Neuronal stem cell (in vitro differentiated cells): ENCODE results near the gene CDK18.

Experiments
- DNase-seq: peaks from one replicate; pipeline ENCODE4 v3.0.0-alpha.2; 2013; ENCODE audit warnings: low spot score
- H2AFZ ChIP-seq: one replicate; pipeline ENCODE4 v1.6.1; 2013; ENCODE audit warnings: mild to moderate bottlenecking, low read length, inconsistent platforms
- H2AK5ac ChIP-seq: 2 replicates; pipeline ENCODE4 v1.6.1; 2013; ENCODE audit warnings: low read depth, mild to moderate bottlenecking, inconsistent platforms, low read length, moderate library complexity, mixed read lengths
- H2BK120ac ChIP-seq: 2 replicates; pipeline ENCODE4 v1.6.1; 2013; ENCODE audit warnings: low read depth, mild to moderate bottlenecking, inconsistent platforms, low read length, moderate library complexity, mixed read lengths
- H2BK12ac ChIP-seq: one replicate; pipeline ENCODE4 v1.6.1; 2013; ENCODE audit warnings: low read length, inconsistent platforms
- H2BK15ac ChIP-seq: 2 replicates; pipeline ENCODE4 v1.6.1; 2013; ENCODE audit warnings: mild to moderate bottlenecking, low read length, inconsistent platforms, mixed read lengths
- H2BK5ac ChIP-seq: one replicate; pipeline ENCODE4 v1.6.1; 2013; ENCODE audit warnings: inconsistent platforms, mild to moderate bottlenecking, low read length, moderate library complexity
- H3K14ac ChIP-seq: one replicate; pipeline ENCODE4 v1.6.1; 2013; ENCODE audit warnings: low read length, inconsistent platforms
- H3K18ac ChIP-seq: 2 replicates; pipeline ENCODE4 v1.6.1; 2013; ENCODE audit warnings: low read length, inconsistent platforms
- H3K23ac ChIP-seq: 2 replicates; pipeline ENCODE4 v1.6.1; 2013; ENCODE audit warnings: low read depth, mild to moderate bottlenecking, mixed read lengths, low read length, inconsistent platforms; ENCODE audit not compliant: poor library complexity
- H3K27ac ChIP-seq: replicated peaks from 3 replicates; pipeline ENCODE4 v1.5.1; 2013; ENCODE audit warnings: low read length, inconsistent platforms
- H3K27me3 ChIP-seq, 3 experiments: 2 replicates each; pipeline ENCODE4 v1.6.1; 2013; ENCODE audit warnings: low read length in 3 of 3, mild to moderate bottlenecking in 2 of 3, inconsistent platforms in 1 of 3, low read depth in 1 of 3, mixed read lengths in 1 of 3, moderate library complexity in 1 of 3; ENCODE audit not compliant: control insufficient read depth in 3 of 3, insufficient read depth in 3 of 3
- H3K36me3 ChIP-seq, 2 donors: replicated peaks in 1 of 2; 2 replicates each; pipeline ENCODE4 v1.6.1; 2013; ENCODE audit warnings: low read length in 2 of 2; ENCODE audit not compliant: control insufficient read depth in 2 of 2, insufficient read depth in 2 of 2
- H3K4ac ChIP-seq: 2 replicates; pipeline ENCODE4 v1.6.1; 2013; ENCODE audit warnings: inconsistent platforms, mild to moderate bottlenecking, low read length, moderate library complexity
- H3K4me1 ChIP-seq, 2 donors: 1 replicate in 1 of 2; 2 replicates in 1 of 2; pipeline ENCODE4 v1.6.1; 2013; ENCODE audit warnings: low read length in 2 of 2, low read depth in 1 of 2; ENCODE audit not compliant: control insufficient read depth in 2 of 2, insufficient read depth in 1 of 2
- H3K4me2 ChIP-seq: one replicate; pipeline ENCODE4 v1.6.1; 2013; ENCODE audit warnings: mild to moderate bottlenecking, low read length, inconsistent platforms; ENCODE audit not compliant: insufficient read depth, poor library complexity, severe bottlenecking
- H3K4me3 ChIP-seq, 2 donors: 2 replicates each; pipeline ENCODE4 v1.5.1; 2013; ENCODE audit warnings: low read length in 2 of 2, mild to moderate bottlenecking in 2 of 2, inconsistent platforms in 1 of 2, moderate library complexity in 1 of 2
- H3K79me1 ChIP-seq: one replicate; pipeline ENCODE4 v1.6.1; 2013; ENCODE audit warnings: low read depth, mild to moderate bottlenecking, inconsistent platforms, low read length, moderate library complexity
- H3K9ac ChIP-seq: one replicate; pipeline ENCODE4 v1.6.1; 2013; ENCODE audit warnings: mild to moderate bottlenecking, low read depth, low read length, inconsistent platforms; ENCODE audit not compliant: poor library complexity
- H3K9me3 ChIP-seq, 2 donors: replicated peaks in 1 of 2; 2 replicates each; pipeline versions ENCODE3 to v1.6.1; 2013; ENCODE audit warnings: low read length in 2 of 2, mild to moderate bottlenecking in 2 of 2, inconsistent platforms in 1 of 2, low read depth in 1 of 2, mixed read lengths in 1 of 2, moderate library complexity in 1 of 2; ENCODE audit not compliant: control insufficient read depth in 2 of 2, insufficient read depth in 1 of 2
- H4K8ac ChIP-seq: one replicate; pipeline ENCODE4 v1.6.1; 2013; ENCODE audit warnings: low read depth, mild to moderate bottlenecking, inconsistent platforms, low read length, moderate library complexity
- H4K91ac ChIP-seq: one replicate; pipeline ENCODE4 v1.6.1; 2013; ENCODE audit warnings: low read length, low read depth, mild to moderate bottlenecking, inconsistent platforms; ENCODE audit not compliant: poor library complexity
- WGBS, 2 donors: extraction: QIAGEN DNeasy Blood & Tissue Kit; methylation state at CpG; one replicate each; pipeline ENCODE4 v1.1.7; 2013; ENCODE audit warnings: missing lambda C conversion rate in 2 of 2, mixed read lengths in 1 of 2; ENCODE audit not compliant: insufficient read length in 2 of 2, insufficient replicate concordance in 1 of 2; ENCODE audit errors: extremely low coverage in 2 of 2; 5-methylcytosine and 5-hydroxymethylcytosine counted together

Gene CDK18

GRCh38 chr1:205570796-205571537 lies 66.5 kb downstream of the CDK18 start:
- Histone ChIP-seq H3K79me1 (peaks cover 1% of the 10 kb centered on the region), H3K4me2 (no peak overlapping the region), H3K14ac (no peak overlapping the region), H2BK120ac (no peak overlapping the region), H3K4me3 (no peak overlapping the region), H3K27ac (no peak overlapping the region), H2BK15ac (no peak overlapping the region), H4K91ac (no peak overlapping the region), H2BK5ac (no peak overlapping the region), H2AK5ac (no peak overlapping the region), H3K23ac (no peak overlapping the region), H3K18ac (no peak overlapping the region), H4K8ac (no peak overlapping the region), H3K9me3 (no peaks in the 10 kb centered on the region), H3K4ac (no peak overlapping the region), H3K4me1 (peaks cover 2 to 7% of the 10 kb centered on the region in 2 donors), H2BK12ac (no peak overlapping the region), H2AFZ (no peak overlapping the region), H3K27me3 (peaks cover 12 to 83% (median 40%) of the 10 kb centered on the region in 3 experiments), H3K9ac (no peak overlapping the region), H3K36me3 (no peaks in the 10 kb centered on the region)
- no CpG with 5 or more reads among the region's 2 CpGs for WGBS, 2 donors
- no peak for DNase-seq

GRCh38 chr1:205571747-205572146 lies 67.3 kb downstream of the CDK18 start:
- no peak overlapping the region for H2BK120ac ChIP-seq
- no peak overlapping the region for H3K27ac ChIP-seq
- H3K9ac ChIP-seq = no peak overlapping the region
- H2BK15ac ChIP-seq = no peak overlapping the region
- H3K4ac ChIP-seq = no peak overlapping the region
- no peak overlapping the region for H4K8ac ChIP-seq
- no peak overlapping the region for H2AK5ac ChIP-seq
- no peak overlapping the region for H3K4me3 ChIP-seq
- H3K18ac ChIP-seq = no peak overlapping the region
- H3K79me1 ChIP-seq = peaks cover 1% of the 10 kb centered on the region
- H3K23ac ChIP-seq = no peak overlapping the region
- no peaks in the 10 kb centered on the region for H3K36me3 ChIP-seq
- peaks cover 2 to 7% of the 10 kb centered on the region in 2 donors for H3K4me1 ChIP-seq
- H3K14ac ChIP-seq = no peak overlapping the region
- H3K4me2 ChIP-seq = no peak overlapping the region
- no peak overlapping the region for H2AFZ ChIP-seq
- H2BK12ac ChIP-seq = no peak overlapping the region
- no CpG with 5 or more reads among the region's 4 CpGs for WGBS, 2 donors
- DNase-seq = no peak
- peaks cover 12 to 82% (median 38%) of the 10 kb centered on the region in 3 experiments for H3K27me3 ChIP-seq
- H4K91ac ChIP-seq = no peak overlapping the region
- no peak overlapping the region for H2BK5ac ChIP-seq
- H3K9me3 ChIP-seq = no peaks in the 10 kb centered on the region

DNA sequence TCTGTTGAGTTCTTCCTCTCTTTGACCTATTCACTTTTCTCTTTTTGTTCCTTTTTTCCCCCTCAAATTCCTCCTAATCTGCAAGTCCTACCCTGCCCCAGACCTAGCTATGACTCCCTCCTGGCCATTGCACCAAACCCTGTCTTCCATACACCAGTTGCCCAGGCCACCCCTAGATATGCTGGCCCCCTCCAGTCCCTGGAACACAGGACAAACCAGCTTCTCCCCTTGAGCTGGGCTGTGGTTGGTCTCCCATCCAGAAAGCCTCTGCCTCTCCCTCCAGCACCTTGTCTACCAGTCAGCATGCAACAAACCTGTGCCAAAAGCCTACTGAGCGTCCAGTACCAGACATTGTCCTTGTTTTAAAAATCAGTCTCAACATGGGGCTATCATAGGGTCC lies 68.0 kb downstream of the CDK18 start:
- H2BK15ac ChIP-seq = no peak overlapping the region
- H3K4me3 ChIP-seq = no peak overlapping the region
- H2AFZ ChIP-seq = no peak overlapping the region
- no peaks in the 10 kb centered on the region for H3K36me3 ChIP-seq
- no peak overlapping the region for H2BK5ac ChIP-seq
- no peak overlapping the region for H3K14ac ChIP-seq
- no peak overlapping the region for H3K18ac ChIP-seq
- H3K4ac ChIP-seq = no peak overlapping the region
- H3K27ac ChIP-seq = no peak overlapping the region
- H2AK5ac ChIP-seq = no peak overlapping the region
- H2BK12ac ChIP-seq = no peak overlapping the region
- H3K9ac ChIP-seq = no peak overlapping the region
- no peak overlapping the region for H2BK120ac ChIP-seq
- DNase-seq = no peak
- H4K8ac ChIP-seq = no peak overlapping the region
- H3K79me1 ChIP-seq = peaks cover 1% of the 10 kb centered on the region
- no peaks in the 10 kb centered on the region for H3K9me3 ChIP-seq
- H4K91ac ChIP-seq = no peak overlapping the region
- WGBS, 2 donors = no CpG with 5 or more reads among the region's 1 CpG
- H3K4me1 ChIP-seq = peaks cover 2 to 7% of the 10 kb centered on the region in 2 donors
- H3K23ac ChIP-seq = no peak overlapping the region
- H3K27me3 ChIP-seq = peaks cover 12 to 82% (median 32%) of the 10 kb centered on the region in 3 experiments
- H3K4me2 ChIP-seq = no peak overlapping the region

- Histone ChIP-seq H3K14ac (no peak overlapping the region), H4K91ac (no peak overlapping the region), H3K27me3 (peaks cover 0 to 86% (median 4%) of the 10 kb centered on the region in 3 experiments), H3K9me3 (no peaks in the 10 kb centered on the region), H2AK5ac (no peak overlapping the region), H2BK5ac (no peak overlapping the region), H3K18ac (peak overlapping the region; percentile 1), H3K27ac (no peak overlapping the region), H3K4me3 (no peak overlapping the region), H2BK12ac (no peak overlapping the region), H2BK120ac (no peak overlapping the region), H3K4me1 (peaks cover 0 to 9% of the 10 kb centered on the region in 2 donors), H4K8ac (no peak overlapping the region), H3K23ac (no peak overlapping the region), H3K4me2 (no peak overlapping the region), H2AFZ (no peak overlapping the region), H3K36me3 (no peaks in the 10 kb centered on the region), H3K79me1 (no peaks in the 10 kb centered on the region), H3K9ac (no peak overlapping the region), H3K4ac (no peak overlapping the region), H2BK15ac (peak overlapping the region; percentile 67)
- WGBS, 2 donors = no CpG with 5 or more reads among the region's 1 CpG
- DNase-seq = no peak
These were observed 70.9 kb downstream of the CDK18 start for GRCh38 chr1:205575294-205575885.
